Fibroblast of lung (primary cell): Measurements from ENCODE around the gene CWC27.

ENCODE experiments used
- CTCF ChIP-seq, 2 donors: IDR thresholded peaks in 1 of 2; conservative IDR thresholded peaks in 1 of 2; 1 replicate in 1 of 2; 2 replicates in 1 of 2; pipeline ENCODE4 v1.5.1; 2011 to 2012; ENCODE audit warnings: low read length in 2 of 2, control low read depth in 1 of 2, inconsistent platforms in 1 of 2, low read depth in 1 of 2, mild to moderate bottlenecking in 1 of 2
- EZH2 ChIP-seq: IDR thresholded peaks from 2 replicates; pipeline ENCODE4 v1.5.1; 2012; ENCODE audit warnings: low read length, control low read depth, mild to moderate bottlenecking; ENCODE audit errors: missing control alignments

DNA sequence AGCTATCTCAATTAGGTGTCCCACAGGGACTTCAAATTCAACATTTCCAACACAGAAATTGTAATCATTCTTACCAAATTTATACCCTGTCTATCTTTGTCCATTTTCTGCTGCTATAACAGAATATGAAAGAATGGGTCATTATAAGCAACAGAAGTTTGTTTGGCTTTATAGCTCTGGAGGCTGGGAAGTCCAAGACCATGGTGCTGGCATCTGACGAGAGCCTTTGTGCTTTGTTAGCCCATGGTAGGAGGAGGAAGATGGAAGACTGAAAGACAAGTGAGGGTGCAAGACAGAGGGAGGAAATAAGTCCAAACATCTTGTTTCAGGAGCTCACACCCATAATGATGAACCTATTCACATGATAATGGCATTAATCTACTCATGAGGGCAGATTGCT lies 72.2 kb downstream of the CWC27 start:
- TF ChIP-seq CTCF (conservative IDR thresholded peaks at IDR 0.05 in 1 of 2, IDR thresholded peaks at IDR 0.05 in 1 of 2; ENCODE audit: low read depth in 1 of 2, low read length in 2 of 2) = no peak
- no peak for TF ChIP-seq EZH2
